A549 treated with CORT108297 at 1 μM for 4 hours (cell line): ENCODE results near the gene ABCG2. TPM values are rescaled to one million over a fixed set of nuclear protein-coding genes. Genes with fewer than 3 reads are reported as not detected.

Experiments
- total RNA-seq: library from RNA; stranded (reverse); fragments of 200-300 nt; extraction: Qiagen RNA extraction; gene quantifications from 5 replicates; pipeline ENCODE4 v1.2.3, GENCODE V29; 2022

The ABCG2 gene
- total RNA-seq: 17.3 to 21.0 TPM (median 20.2 TPM) in 5 replicates

GRCh38 chr4:88158489-88159228, at the start of gene ABCG2:
TSS of gene ABCG2 (minus strand) at chr4:88158639. CDS start at chr4:88139995, 18,644 bp downstream.

Other genes starting within 250 kb of the ABCG2 start
- gene SPP1, start 182.9 kb downstream of the ABCG2 start, total RNA-seq: 151 to 213 TPM (median 166 TPM) in 5 replicates
- 15.5 to 26.6 TPM (median 20.8 TPM) in 5 replicates for gene PKD2, start 151.0 kb downstream of the ABCG2 start, total RNA-seq
- 0.65 to 1.3 TPM (median 1.1 TPM) in 5 replicates for gene PPM1K, start 125.9 kb upstream of the ABCG2 start, total RNA-seq
- gene HERC6, start 220.2 kb upstream of the ABCG2 start, total RNA-seq: 2.6 to 3.7 TPM (median 3.0 TPM) in 5 replicates